ENCODE data around the gene NES.

NES gene

GRCh38 chr1:156705321-156705917 lies 28.2 kb upstream of the NES start, which contains the start of gene CRABP2:
TSS of gene CRABP2 (minus strand) at chr1:156705583. CDS start at chr1:156705446, 137 bp downstream.
- no peak for DNase-seq (ENCODE audit: low read depth in 2 of 2, low spot score in 1 of 2)

GRCh38 chr1:156704930-156705320 lies 27.7 kb upstream of the NES start:
- no peak for DNase-seq (ENCODE audit: low read depth in 2 of 2, low spot score in 1 of 2)

DNA sequence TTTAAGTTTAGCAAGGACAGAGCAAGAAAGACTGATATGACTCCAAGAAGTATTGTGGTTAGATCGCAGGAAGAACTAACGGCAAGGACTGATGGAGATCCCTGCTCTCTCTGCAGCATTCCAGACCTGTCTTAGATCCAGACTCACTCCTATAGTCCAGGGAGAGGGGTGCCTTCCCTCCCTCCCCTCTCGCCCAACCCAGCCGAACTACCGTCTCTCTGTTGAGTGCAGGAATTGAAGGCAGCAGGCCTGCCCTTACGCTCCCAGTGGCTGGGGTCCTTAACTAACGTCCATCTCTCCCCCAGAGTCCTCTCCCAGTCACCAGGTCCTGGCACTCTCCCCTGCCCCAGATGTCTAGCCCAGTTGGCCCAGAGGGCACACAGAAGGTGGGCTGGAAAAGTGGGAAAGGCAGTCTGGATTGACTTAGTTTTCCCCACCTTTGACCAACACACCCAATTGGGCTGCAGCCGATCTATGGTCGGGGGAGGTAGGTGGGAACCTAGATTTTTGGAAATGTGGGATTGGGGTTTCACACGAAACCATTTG lies 27.0 kb upstream of the NES start:
- DNase-seq (ENCODE audit: low read depth in 2 of 2, low spot score in 1 of 2), result no peak

GRCh38 chr1:156703741-156704140 lies 26.5 kb upstream of the NES start:
- no peak for DNase-seq (ENCODE audit: low read depth in 2 of 2, low spot score in 1 of 2)

GRCh38 chr1:156703336-156703735 lies 26.1 kb upstream of the NES start:
- no peak for DNase-seq (ENCODE audit: low read depth in 2 of 2, low spot score in 1 of 2)

DNA sequence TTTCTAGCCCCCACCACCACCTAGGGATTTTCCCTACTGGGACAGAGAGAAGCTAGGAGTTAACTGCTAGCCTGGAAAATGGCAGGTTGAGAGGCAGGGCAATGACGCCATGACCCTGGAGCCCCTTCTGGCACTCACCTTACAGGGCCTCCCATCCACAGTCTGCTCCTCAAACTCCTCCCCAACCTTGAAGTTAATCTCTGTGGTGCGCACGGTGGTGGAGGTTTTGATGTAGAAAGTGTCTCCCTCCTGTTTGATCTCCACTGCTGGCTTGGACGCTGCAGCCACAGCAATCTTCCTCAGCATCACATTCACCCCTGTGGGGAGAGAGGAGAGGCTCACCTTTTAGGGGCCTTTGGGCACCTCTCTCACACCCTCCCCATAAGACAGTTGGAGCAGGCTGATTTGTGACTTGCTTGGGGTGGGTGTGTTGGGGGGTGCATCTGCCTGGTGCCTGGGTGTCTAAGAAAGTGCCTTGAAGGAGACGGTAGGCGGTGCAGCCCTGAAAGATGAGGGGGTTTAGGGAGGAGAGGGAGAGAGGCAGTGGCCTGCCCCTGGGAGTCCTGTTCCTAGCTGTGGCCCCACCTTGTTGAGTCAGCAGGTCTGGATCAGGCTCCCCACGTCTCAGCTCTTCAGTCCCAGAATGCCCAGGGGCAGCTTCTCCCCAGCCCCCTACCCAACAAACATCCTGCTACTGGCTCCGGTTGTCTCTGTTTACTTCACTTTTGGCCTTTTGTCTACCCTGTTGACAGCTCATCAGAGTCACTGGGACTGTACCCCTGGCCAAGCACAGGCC lies 23.7 kb upstream of the NES start:
- no peak for DNase-seq (ENCODE audit: low read depth in 2 of 2, low spot score in 1 of 2)

DNA sequence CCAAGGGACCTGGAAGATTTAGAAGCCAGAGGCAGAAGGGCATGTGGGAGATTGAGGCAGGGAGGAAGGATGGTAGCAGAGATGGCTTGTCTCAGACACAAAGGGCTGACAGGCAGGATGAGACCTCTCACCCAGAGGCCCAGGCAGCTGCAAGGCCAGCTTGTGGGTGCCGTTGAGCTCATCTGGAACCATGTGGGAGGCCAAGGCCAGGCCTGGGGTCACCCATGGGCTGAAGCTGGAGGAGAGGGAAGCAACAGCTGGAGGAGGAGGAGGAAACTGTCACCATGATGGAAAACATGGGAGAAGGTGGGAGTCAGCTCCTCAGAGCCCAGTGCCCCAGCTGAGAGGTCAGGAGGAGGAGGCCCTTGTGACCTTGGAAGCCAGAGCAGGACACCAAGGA lies 21.8 kb upstream of the NES start:
- no peak for DNase-seq (ENCODE audit: low read depth in 2 of 2, low spot score in 1 of 2)

- DNase-seq (ENCODE audit: low read depth in 2 of 2, low spot score in 1 of 2), result no peak
Measured at GRCh38 chr1:156697481-156697880, 20.3 kb upstream of the NES start.

GRCh38 chr1:156696755-156697154 lies 19.5 kb upstream of the NES start:
- no peak for DNase-seq (ENCODE audit: low read depth in 2 of 2, low spot score in 1 of 2)

- no peak for DNase-seq (ENCODE audit: low read depth in 2 of 2, low spot score in 1 of 2)
Measured at GRCh38 chr1:156694690-156694962, 17.4 kb upstream of the NES start.

DNA sequence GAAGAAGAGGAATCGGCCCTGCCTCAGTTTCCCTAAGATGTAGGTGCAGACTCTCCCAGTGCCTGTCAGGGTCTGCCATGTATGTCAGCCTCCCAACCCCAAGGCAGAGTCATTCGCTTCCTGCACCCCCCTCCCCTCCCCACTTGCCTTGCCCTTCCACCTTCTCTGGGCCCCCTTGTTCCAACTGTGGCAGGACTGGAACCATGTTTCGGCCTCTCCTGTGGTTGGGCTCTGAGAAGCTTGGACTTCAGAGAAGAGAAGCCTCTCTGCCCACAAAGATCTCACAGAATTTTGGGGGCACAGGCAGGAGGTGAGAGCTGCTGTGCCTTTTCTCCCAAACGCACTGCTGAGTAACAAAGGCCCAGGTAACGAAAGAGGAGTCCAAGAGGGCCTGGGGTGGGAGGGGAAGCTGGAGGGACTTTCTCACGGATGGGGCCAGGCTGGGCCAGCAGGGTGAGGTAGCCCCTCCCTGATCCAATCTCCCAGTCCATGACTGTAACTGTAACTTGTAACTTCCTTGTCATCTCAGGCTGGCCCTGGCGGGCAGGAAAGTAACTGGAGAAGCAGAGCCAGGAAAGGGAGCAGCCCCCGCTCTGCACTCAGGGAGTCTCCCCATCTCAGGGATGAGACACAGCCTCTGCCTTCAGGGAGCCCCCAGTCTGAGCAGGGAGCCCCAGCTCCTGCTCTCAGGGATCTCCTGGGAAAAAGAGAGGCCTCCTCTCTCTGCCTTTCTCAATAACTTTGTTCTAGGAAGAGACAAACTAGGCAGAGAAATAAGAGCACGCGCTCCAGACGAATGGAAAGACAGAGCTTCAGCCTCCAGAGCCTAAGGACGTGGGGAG lies 16.9 kb upstream of the NES start:
- DNase-seq (ENCODE audit: low read depth in 2 of 2, low spot score in 1 of 2), result no peak

- no peak for DNase-seq (ENCODE audit: low read depth in 2 of 2, low spot score in 1 of 2)
Measured at GRCh38 chr1:156692925-156693847, 16.0 kb upstream of the NES start.

DNA sequence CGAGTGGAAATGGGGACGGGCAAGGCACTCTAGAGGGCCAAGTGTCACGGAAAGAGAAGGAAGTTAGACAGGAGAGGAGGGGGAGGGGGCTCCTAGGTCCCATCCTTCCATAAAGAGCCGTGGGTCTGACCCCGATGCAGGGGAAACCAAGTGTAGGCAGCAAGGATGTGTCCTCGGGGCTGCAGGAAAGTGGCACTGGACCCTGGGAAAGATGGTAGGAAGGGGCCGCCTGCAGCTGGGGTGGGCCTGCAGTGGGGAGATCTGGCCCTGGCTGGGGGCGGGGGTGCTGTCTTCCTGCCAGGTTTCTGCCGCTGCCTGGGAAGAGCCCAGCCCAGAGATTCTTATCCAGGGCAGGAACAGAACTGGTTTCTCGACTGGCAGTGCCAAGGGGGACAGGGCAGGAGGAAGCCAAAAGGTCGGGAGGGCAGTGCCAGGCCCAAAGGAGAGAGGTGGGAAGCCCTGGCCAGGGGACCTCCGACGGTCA lies 15.3 kb upstream of the NES start:
- no peak for DNase-seq (ENCODE audit: low read depth in 2 of 2, low spot score in 1 of 2)

- no peak for DNase-seq (ENCODE audit: low read depth in 2 of 2, low spot score in 1 of 2)
Measured at GRCh38 chr1:156691665-156692440, 14.6 kb upstream of the NES start.

DNA sequence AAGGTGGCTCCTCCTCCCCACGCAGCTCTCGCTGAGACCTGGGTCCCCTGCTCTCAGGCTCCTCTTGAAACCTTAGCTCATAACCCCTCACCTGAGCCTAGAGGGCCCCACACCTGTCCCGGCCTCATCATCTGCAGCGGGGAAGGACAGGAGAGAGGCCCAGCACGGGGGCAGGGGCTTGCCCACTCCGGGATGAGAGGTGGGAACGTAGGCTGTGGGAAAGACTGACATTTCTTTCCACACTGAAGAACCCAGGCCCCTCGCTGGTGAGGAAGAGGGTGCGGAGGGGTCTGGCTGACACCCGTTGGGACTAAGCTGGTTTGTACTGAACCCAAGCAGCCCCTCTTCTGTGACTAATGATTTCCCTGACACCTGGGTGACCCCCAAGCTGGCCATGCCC lies 14.0 kb upstream of the NES start:
- no peak for DNase-seq (ENCODE audit: low read depth in 2 of 2, low spot score in 1 of 2)

- DNase-seq (ENCODE audit: low read depth in 2 of 2, low spot score in 1 of 2), result no peak
Measured at GRCh38 chr1:156690675-156691036, 13.4 kb upstream of the NES start.

DNA sequence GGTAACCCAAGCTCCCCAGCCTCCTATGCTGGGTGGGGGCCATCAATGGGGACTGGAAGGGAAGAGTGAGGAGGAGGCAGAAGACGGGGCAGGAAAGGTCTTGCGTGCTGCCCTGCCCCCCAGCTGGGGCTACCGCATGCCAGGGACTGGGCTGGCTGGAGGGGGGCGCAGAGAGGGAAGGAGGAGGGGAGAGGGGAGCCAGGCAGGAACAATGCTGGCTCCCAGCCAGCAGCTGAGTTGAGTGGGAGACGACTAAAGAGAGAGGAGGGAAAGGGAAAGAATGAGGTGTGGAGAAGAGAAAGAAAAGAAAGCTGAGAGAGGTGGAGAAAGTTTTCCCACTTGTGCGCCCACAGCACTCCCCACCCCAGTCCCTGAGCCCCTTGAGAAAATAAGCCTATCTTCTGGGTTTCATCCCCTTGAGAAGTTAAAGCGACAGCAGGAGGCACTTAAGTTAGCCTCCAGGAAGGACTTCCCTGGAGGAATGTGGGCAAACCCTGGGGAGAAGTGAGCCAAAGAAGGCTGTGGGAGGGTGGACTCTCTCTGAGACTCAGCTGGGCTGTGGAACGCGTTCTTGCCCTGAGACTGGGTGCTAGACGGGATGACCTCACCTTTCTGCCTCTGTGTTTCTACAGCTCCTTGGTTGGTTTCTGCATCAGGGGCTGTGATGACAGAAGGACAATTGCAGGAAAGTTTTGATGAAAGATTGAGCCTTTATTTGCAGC lies 12.9 kb upstream of the NES start:
- DNase-seq (ENCODE audit: low read depth in 2 of 2, low spot score in 1 of 2), result no peak

- peak; percentile 47 to 56 for DNase-seq (ENCODE audit: low read depth in 2 of 2, low spot score in 1 of 2)
Measured at GRCh38 chr1:156689035-156689952, 12.1 kb upstream of the NES start.
